Stomach (tissue), 9 donors: ENCODE data around the gene APH1B. TPM values are rescaled to one million over a fixed set of nuclear protein-coding genes. Genes with fewer than 3 reads are reported as not detected.
"Not testable (repeated sequence)": the region's sequence is repeated elsewhere in the genome, so short reads cannot be mapped to it uniquely, and the experiment has no call there.

Experiments used
- DNase-seq, 2 donors: peaks; one replicate each; pipeline versions ENCODE4 v3.0.0 to v3.0.0-alpha.2; 2013 to 2019
- H3K27ac ChIP-seq, 5 donors: fragments of 200-600 bp in 4 of 5; sonication (generic) in 4 of 5; one replicate each; pipeline ENCODE4 v1.5.1; 2013 to 2019; ENCODE audit warnings: mild to moderate bottlenecking in 1 of 5, moderate library complexity in 1 of 5
- H3K27me3 ChIP-seq, 3 donors: fragments of 200-600 bp; sonication (generic); one replicate each; pipeline ENCODE4 v1.5.1; 2017 to 2019; ENCODE audit warnings: mixed run types in 1 of 3
- H3K36me3 ChIP-seq, 4 donors: fragments of 200-600 bp; sonication (generic); 1 replicate in 3 of 4; 2 replicates in 1 of 4; pipeline ENCODE4 v1.5.1; 2016 to 2019
- H3K4me1 ChIP-seq, 4 donors: fragments of 200-600 bp; sonication (generic); one replicate each; pipeline ENCODE4 v1.5.1; 2016 to 2019
- H3K4me3 ChIP-seq, 4 donors: fragments of 200-600 bp; sonication (generic) in 3 of 4; one replicate each; pipeline ENCODE4 v1.5.1; 2016 to 2019; ENCODE audit warnings: mild to moderate bottlenecking in 1 of 4
- H3K9me3 ChIP-seq, 4 donors: fragments of 200-600 bp; sonication (generic); one replicate each; pipeline ENCODE4 v1.5.1; 2016 to 2019
- CTCF ChIP-seq, 7 experiments: fragments of 450-650 bp in 4 of 7; fragments of 200-600 bp in 3 of 7; sonication (generic) in 3 of 7; IDR thresholded peaks; one replicate each; pipeline ENCODE4 v1.5.1; 2016 to 2019; ENCODE audit warnings: antibody characterized with exemption in 7 of 7, control low read depth in 2 of 7, mild to moderate bottlenecking in 1 of 7
- EP300 ChIP-seq: sonication (generic); formaldehyde crosslinking; IDR thresholded peaks from one replicate; pipeline ENCODE4 v1.6.1; 2017; ENCODE audit warnings: antibody characterized with exemption
- POLR2A ChIP-seq, 4 donors: fragments of 450-650 bp; IDR thresholded peaks; one replicate each; pipeline ENCODE4 v1.6.1; 2016; ENCODE audit warnings: antibody characterized with exemption in 4 of 4, control low read depth in 2 of 4, mild to moderate bottlenecking in 1 of 4, moderate library complexity in 1 of 4
- POLR2AphosphoS5 ChIP-seq, 3 donors: sonication (generic); formaldehyde crosslinking; IDR thresholded peaks; one replicate each; pipeline ENCODE4 v1.6.1; 2016; ENCODE audit warnings: antibody characterized with exemption in 3 of 3
- WGBS, 5 donors: extraction: QIAGEN DNeasy Blood & Tissue Kit in 3 of 5; methylation state at CpG; one replicate each; pipeline versions ENCODE4 v1.1.5 to v1.1.7; 2013 to 2018; 5-methylcytosine and 5-hydroxymethylcytosine counted together
- intact Hi-C: fragments of 100-400 bp; cut with DNase I; formaldehyde crosslinking; loops from one replicate; pipeline ENCODE4 v1.15.1; 2023; ENCODE audit warnings: low total_unique reads
- polyA plus RNA-seq, 3 donors: library from polyadenylated mRNA; stranded (reverse); fragments of 200-250 nt; gene quantifications; one replicate each; pipeline ENCODE4 v1.2.3, GENCODE V29; 2013
- total RNA-seq, 5 donors: library from RNA; depleted of rRNA; stranded (reverse); fragments of >200 nt; gene quantifications; one replicate each; pipeline versions ENCODE4 v1.1.0 to v1.2.3, GENCODE V29; 2014 to 2016
- donor health status: healthy with polysubstance abuse.
- donor health status: Bipolar disorder and iron deficiency.
- donor health status: healthy.

The APH1B gene
- total and polyA plus RNA-seq, 8 donors: 0.45 to 23.5 (median 3.3) TPM

- intact Hi-C loops: no loop called here
- Histone ChIP-seq H3K4me3 (no peak overlapping the region), H3K4me1 (peaks cover 25 to 88% (median 46%) of the 10 kb centered on the region in 4 donors), H3K27ac (peak overlapping the region in 2 of 5 donors; percentile 38 to 85), H3K36me3 (no peaks in the 10 kb centered on the region), H3K9me3 (no peaks in the 10 kb centered on the region), H3K27me3 (no peaks in the 10 kb centered on the region)
- no peak for TF ChIP-seq POLR2A (IDR thresholded peaks at IDR 0.05)
- no peak for DNase-seq
These were observed 41.1 kb upstream of the APH1B start for GRCh38 chr15:63236272-63236671.

GRCh38 chr15:63237086-63237485 lies 40.3 kb upstream of the APH1B start:
- H3K27ac ChIP-seq, H3K4me3 ChIP-seq, H3K36me3 ChIP-seq, H3K9me3 ChIP-seq, H3K27me3 ChIP-seq, DNase-seq, intact Hi-C loops: not testable (repeated sequence)
- H3K4me1 ChIP-seq: peaks cover 25 to 80% (median 44%) of the 10 kb centered on the region in 4 donors
- 28 to 61% (median 49%) methylated on average over 1 of the region's 1 CpG for WGBS, 5 donors

GRCh38 chr15:63238171-63238570 lies 39.2 kb upstream of the APH1B start:
- Histone ChIP-seq H3K4me1 (peaks cover 23 to 74% (median 43%) of the 10 kb centered on the region in 4 donors), H3K27me3 (no peaks in the 10 kb centered on the region), H3K27ac (peak overlapping the region in 1 of 5 donors; percentile 33), H3K9me3 (no peaks in the 10 kb centered on the region), H3K4me3 (no peak overlapping the region), H3K36me3 (no peaks in the 10 kb centered on the region)
- intact Hi-C loops: no loop called here
- no peak for TF ChIP-seq EP300
- no peak for TF ChIP-seq POLR2AphosphoS5 (IDR thresholded peaks at IDR 0.05)
- TF ChIP-seq POLR2A (IDR thresholded peaks at IDR 0.05): no peak
- no peak for TF ChIP-seq CTCF (IDR thresholded peaks at IDR 0.05)
- DNase-seq: no peak

GRCh38 chr15:63238796-63239195 lies 38.6 kb upstream of the APH1B start:
- Histone ChIP-seq H3K27me3 (no peaks in the 10 kb centered on the region), H3K4me3 (no peak overlapping the region), H3K4me1 (peaks cover 17 to 74% (median 44%) of the 10 kb centered on the region in 4 donors), H3K9me3 (no peaks in the 10 kb centered on the region), H3K27ac (peak overlapping the region in 1 of 5 donors; percentile 33), H3K36me3 (no peaks in the 10 kb centered on the region)
- intact Hi-C loops: no loop called here
- TF ChIP-seq CTCF (IDR thresholded peaks at IDR 0.05) (no peak), POLR2A (IDR thresholded peaks at IDR 0.05) (no peak), POLR2AphosphoS5 (IDR thresholded peaks at IDR 0.05) (no peak), EP300 (no peak)
- peak in 1 of 2 donors; percentile 43 for DNase-seq
- WGBS, 5 donors: 14 to 23% (median 19%) methylated on average over 1 of the region's 1 CpG

- WGBS, 5 donors: 82 to 90% (median 83%) methylated on average over 3 of the region's 3 CpGs
- intact Hi-C loops: no loop called here
- TF ChIP-seq POLR2AphosphoS5 (IDR thresholded peaks at IDR 0.05): no peak
- TF ChIP-seq CTCF (IDR thresholded peaks at IDR 0.05): no peak
- no peak for TF ChIP-seq EP300
- TF ChIP-seq POLR2A (IDR thresholded peaks at IDR 0.05): no peak
- H3K27me3 ChIP-seq: no peaks in the 10 kb centered on the region
- DNase-seq: no peak
- H3K4me1 ChIP-seq: peaks cover 17 to 74% (median 38%) of the 10 kb centered on the region in 4 donors
- no peak overlapping the region for H3K4me3 ChIP-seq
- no peaks in the 10 kb centered on the region for H3K36me3 ChIP-seq
- H3K9me3 ChIP-seq: no peaks in the 10 kb centered on the region
- no peak overlapping the region for H3K27ac ChIP-seq
These were observed 37.3 kb upstream of the APH1B start for GRCh38 chr15:63240109-63240508.
